ENCODE measurements around the gene NFATC1.

The NFATC1 gene

GRCh38 chr18:79459946-79460480, 64.3 kb downstream of the NFATC1 start:
- TF ChIP-seq CTCF (IDR thresholded peaks at IDR 0.05; ENCODE audit: low read depth, low read length, poor library complexity, severe bottlenecking) (no peak), EZH2phosphoT487 (IDR thresholded peaks at IDR 0.05; ENCODE audit: borderline replicate concordance, low read length) (no peak)
- Histone ChIP-seq H3K36me3 (ENCODE audit: control insufficient read depth, low read length) (peaks cover 66% of the 10 kb centered on the region), H3K4me3 (ENCODE audit: low read length) (peak overlapping the region; percentile 56), H3F3A (ENCODE audit: control insufficient read depth, insufficient read depth) (peaks cover 10% of the 10 kb centered on the region), H3K27ac (ENCODE audit: low read depth, low read length) (peak overlapping the region; percentile 98), H3K79me2 (ENCODE audit: control insufficient read depth, low read length) (peaks cover 48% of the 10 kb centered on the region), H4K20me1 (ENCODE audit: control insufficient read depth, insufficient read depth, low read depth, low read length) (no peaks in the 10 kb centered on the region), H3K27me3 (ENCODE audit: control insufficient read depth, low read length) (no peaks in the 10 kb centered on the region), H3K4me1 (ENCODE audit: control insufficient read depth, low read length) (peaks cover 75% of the 10 kb centered on the region), H3K4me2 (ENCODE audit: low read length) (peak overlapping the region; percentile 88), H3K9me3 (ENCODE audit: control insufficient read depth, insufficient read depth, low read length) (no peaks in the 10 kb centered on the region), H3K9me2 (replicated peaks; ENCODE audit: control insufficient read depth, low read length) (no peaks in the 10 kb centered on the region)

- peaks cover 48% of the 10 kb centered on the region for H3K79me2 ChIP-seq (ENCODE audit: control insufficient read depth, low read length)
- no peaks in the 10 kb centered on the region for H3K9me2 ChIP-seq (replicated peaks; ENCODE audit: control insufficient read depth, low read length)
- peak overlapping the region; percentile 56 for H3K4me3 ChIP-seq (ENCODE audit: low read length)
- H3K36me3 ChIP-seq (ENCODE audit: control insufficient read depth, low read length) = peaks cover 61% of the 10 kb centered on the region
- no peaks in the 10 kb centered on the region for H3K27me3 ChIP-seq (ENCODE audit: control insufficient read depth, low read length)
- H3F3A ChIP-seq (ENCODE audit: control insufficient read depth, insufficient read depth) = peaks cover 12% of the 10 kb centered on the region
- TF ChIP-seq CTCF (IDR thresholded peaks at IDR 0.05; ENCODE audit: low read depth, low read length, poor library complexity, severe bottlenecking) (no peak), EZH2phosphoT487 (IDR thresholded peaks at IDR 0.05; ENCODE audit: borderline replicate concordance, low read length) (no peak)
- H3K27ac ChIP-seq (ENCODE audit: low read depth, low read length) = peak overlapping the region; percentile 98
- no peaks in the 10 kb centered on the region for H4K20me1 ChIP-seq (ENCODE audit: control insufficient read depth, insufficient read depth, low read depth, low read length)
- H3K4me2 ChIP-seq (ENCODE audit: low read length) = peak overlapping the region; percentile 88
- no peaks in the 10 kb centered on the region for H3K9me3 ChIP-seq (ENCODE audit: control insufficient read depth, insufficient read depth, low read length)
- H3K4me1 ChIP-seq (ENCODE audit: control insufficient read depth, low read length) = peaks cover 81% of the 10 kb centered on the region
Measured at GRCh38 chr18:79460481-79461300, 65.0 kb downstream of the NFATC1 start.

- H3K4me2 ChIP-seq (ENCODE audit: low read length) = peak overlapping the region; percentile 88
- peak overlapping the region; percentile 56 for H3K4me3 ChIP-seq (ENCODE audit: low read length)
- no peaks in the 10 kb centered on the region for H3K9me2 ChIP-seq (replicated peaks; ENCODE audit: control insufficient read depth, low read length)
- H3K79me2 ChIP-seq (ENCODE audit: control insufficient read depth, low read length) = peaks cover 48% of the 10 kb centered on the region
- H3K9me3 ChIP-seq (ENCODE audit: control insufficient read depth, insufficient read depth, low read length) = no peaks in the 10 kb centered on the region
- H3F3A ChIP-seq (ENCODE audit: control insufficient read depth, insufficient read depth) = peaks cover 17% of the 10 kb centered on the region
- H3K27me3 ChIP-seq (ENCODE audit: control insufficient read depth, low read length) = no peaks in the 10 kb centered on the region
- peaks cover 90% of the 10 kb centered on the region for H3K4me1 ChIP-seq (ENCODE audit: control insufficient read depth, low read length)
- peaks cover 54% of the 10 kb centered on the region for H3K36me3 ChIP-seq (ENCODE audit: control insufficient read depth, low read length)
- no peaks in the 10 kb centered on the region for H4K20me1 ChIP-seq (ENCODE audit: control insufficient read depth, insufficient read depth, low read depth, low read length)
- TF ChIP-seq CTCF (IDR thresholded peaks at IDR 0.05; ENCODE audit: low read depth, low read length, poor library complexity, severe bottlenecking) (no peak), EZH2phosphoT487 (IDR thresholded peaks at IDR 0.05; ENCODE audit: borderline replicate concordance, low read length) (no peak)
- H3K27ac ChIP-seq (ENCODE audit: low read depth, low read length) = peak overlapping the region; percentile 98
Measured at GRCh38 chr18:79461627-79462026, 65.9 kb downstream of the NFATC1 start.
